T47D (cell line): ENCODE data around the gene EPAS1.
"Not testable (repeated sequence)": the region's sequence is repeated elsewhere in the genome, so short reads cannot be mapped to it uniquely, and the experiment has no call there.

ENCODE experiments used
- DNase-seq, 2 experiments: peaks; one replicate each; pipeline versions ENCODE4 v3.0.0 to v3.0.0-alpha.2; 2011 to 2012; ENCODE audit warnings: low read depth in 1 of 2, low spot score in 1 of 2
- JUND ChIP-seq: IDR thresholded peaks from 2 replicates; pipeline ENCODE4 v1.6.1; 2012; ENCODE audit warnings: low read depth
- in situ Hi-C: cut with HindIII; loops from 2 replicates; pipeline ENCODE4 v1.10.0; 2016; ENCODE audit warnings: low sequenced_read_pairs, low pct_unique_long_range_greater_than_20kb

EPAS1 gene

GRCh38 chr2:46385786-46386577 is 88.8 kb downstream of the EPAS1 start:
- no peak for DNase-seq
- in situ Hi-C loops: no loop called here
- TF ChIP-seq JUND: no peak

DNA sequence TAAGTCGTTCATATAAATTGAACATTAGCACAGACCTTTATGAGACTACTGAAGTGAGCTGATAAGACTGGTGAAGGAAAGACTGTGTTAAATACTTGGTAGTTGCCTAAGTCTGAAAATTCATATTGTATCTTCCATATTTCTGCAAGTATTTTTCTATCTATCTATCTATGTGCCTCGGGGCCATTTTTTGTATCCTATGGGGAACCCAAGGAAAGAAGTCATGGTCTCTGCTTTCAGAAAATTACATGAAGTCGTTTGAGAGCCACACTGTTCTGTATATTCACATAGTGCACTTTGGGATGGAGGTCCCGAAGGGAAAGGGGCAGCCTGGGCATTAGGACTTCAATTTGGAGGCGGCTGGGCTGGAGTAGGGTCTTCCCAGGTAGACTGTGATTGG is 89.6 kb downstream of the EPAS1 start:
- DNase-seq: no peak
- TF ChIP-seq JUND: no peak
- in situ Hi-C loops: no loop called here

DNA sequence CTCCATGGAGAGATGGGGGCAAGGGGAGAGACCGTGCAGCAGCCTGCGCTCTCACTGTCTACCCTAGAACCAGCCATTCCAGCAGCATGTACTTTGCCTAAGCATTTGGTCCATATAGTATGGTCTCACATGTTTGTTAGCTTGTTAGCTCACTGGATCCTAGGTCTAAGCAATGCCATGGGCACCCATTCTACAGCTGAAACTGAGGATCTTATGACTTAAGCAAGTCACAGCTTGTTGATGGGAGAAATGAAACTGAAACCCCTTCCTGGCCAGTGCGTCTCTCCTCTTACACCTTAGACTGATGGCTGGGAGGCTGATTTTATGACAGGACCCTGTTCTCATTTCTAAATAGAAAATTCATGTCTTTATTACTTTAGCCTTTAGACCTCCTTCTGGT is 90.1 kb downstream of the EPAS1 start:
- in situ Hi-C loops: no loop called here

GRCh38 chr2:46387886-46388515 is 90.8 kb downstream of the EPAS1 start:
- TF ChIP-seq JUND: no peak
- in situ Hi-C loops: no loop called here
- no peak for DNase-seq

More for the DNA sequence above, 90.1 kb downstream of the EPAS1 start:
- DNase-seq: no peak
- TF ChIP-seq JUND: no peak

DNA sequence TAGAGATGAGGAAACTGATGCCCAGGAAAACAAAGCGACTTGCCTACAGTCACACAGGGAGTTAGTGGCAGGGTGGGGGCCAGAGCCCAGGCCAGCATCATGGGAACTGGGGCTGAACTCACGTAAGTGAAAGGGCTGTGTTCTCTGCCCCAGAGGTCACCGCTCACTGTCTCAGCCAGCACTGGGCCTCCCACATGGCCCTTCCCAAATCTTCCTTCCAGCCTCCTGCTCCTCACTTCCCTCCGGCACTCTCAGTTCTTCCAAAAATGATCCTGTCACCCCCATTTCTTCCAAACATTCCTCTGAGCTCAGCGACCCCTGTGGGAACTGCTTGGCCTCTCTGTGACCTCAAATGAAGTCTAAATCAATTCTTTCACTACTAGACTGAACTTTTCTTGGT is 91.7 kb downstream of the EPAS1 start:
- TF ChIP-seq JUND: no peak
- no peak for DNase-seq
- in situ Hi-C loops: no loop called here

GRCh38 chr2:46389417-46389916 is 92.3 kb downstream of the EPAS1 start:
- DNase-seq: peak in 1 of 2 experiments; percentile 15
- in situ Hi-C loops: no loop called here
- TF ChIP-seq JUND: no peak

DNA sequence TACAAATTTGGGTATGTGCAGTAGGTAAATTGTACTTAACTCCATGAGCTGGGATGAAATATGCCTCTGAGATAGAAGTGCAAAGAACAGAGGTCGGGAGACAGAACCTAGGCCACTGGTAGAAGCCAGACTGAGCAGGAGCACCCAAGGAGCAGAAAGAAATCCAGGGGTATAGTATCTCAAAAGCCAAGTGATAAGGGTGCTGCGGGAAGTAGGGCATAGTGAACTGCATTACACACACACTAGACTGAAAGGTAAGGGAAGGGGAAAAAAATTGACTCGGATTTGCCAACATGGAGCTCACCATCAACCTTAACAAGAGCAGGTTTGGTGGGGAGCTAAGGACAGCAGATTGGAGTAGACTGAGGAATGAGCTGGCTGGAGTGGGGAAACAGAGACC is 92.8 kb downstream of the EPAS1 start:
- DNase-seq: no peak
- in situ Hi-C loops: no loop called here
- TF ChIP-seq JUND: no peak

- in situ Hi-C loops: no loop called here
- no peak for TF ChIP-seq JUND
- DNase-seq: no peak
Measured at GRCh38 chr2:46390901-46391395, 93.7 kb downstream of the EPAS1 start.

DNA sequence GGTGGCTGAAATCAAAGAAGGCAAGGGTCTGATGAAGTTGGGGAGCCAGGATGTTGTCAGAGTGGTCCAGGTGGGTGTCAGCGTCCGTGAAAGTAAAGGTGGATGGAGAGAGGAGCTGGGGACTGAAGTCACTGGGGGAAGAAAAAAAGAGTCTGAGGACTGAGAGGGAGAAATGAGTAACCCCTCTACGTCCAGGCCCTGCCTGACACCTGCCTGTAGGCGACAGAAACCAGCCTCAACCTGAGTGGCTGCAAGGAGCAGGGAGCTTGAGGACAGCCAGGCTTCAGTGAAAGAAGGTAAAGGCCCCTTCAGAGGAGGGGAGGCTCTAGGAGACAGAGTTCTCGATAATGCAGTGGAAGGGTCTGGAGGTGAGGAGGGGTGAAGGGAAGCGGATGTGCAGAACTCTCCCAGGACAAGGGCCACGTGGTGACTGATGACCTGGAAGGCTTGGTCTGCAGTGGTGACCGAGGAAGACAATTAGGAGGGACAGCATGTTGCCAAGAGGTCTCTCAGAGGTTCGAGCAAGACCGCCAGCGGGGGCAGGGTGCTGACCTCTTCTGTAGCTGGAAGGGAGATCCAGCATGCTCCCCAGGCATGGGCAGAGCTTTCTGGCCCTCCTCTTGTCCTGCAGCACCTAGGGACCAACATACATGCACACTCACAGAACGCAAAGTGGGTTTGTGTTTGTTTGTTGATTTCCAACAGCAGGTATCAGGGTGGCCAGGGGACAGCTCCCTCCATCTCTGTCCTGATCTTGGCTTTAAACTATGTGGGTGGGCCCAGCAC is 95.5 kb downstream of the EPAS1 start:
- DNase-seq: no peak
- no peak for TF ChIP-seq JUND
- in situ Hi-C loops: no loop called here

- no peak for DNase-seq
- in situ Hi-C loops: no loop called here
- no peak for TF ChIP-seq JUND
Measured at GRCh38 chr2:46393347-46393820, 96.2 kb downstream of the EPAS1 start.

GRCh38 chr2:46393865-46394264 is 96.7 kb downstream of the EPAS1 start:
- no peak for DNase-seq
- no peak for TF ChIP-seq JUND
- in situ Hi-C loops: no loop called here

GRCh38 chr2:46394649-46395510 is 97.7 kb downstream of the EPAS1 start:
- no peak for DNase-seq
- in situ Hi-C loops: no loop called here
- TF ChIP-seq JUND: no peak

- DNase-seq, in situ Hi-C loops: not testable (repeated sequence)
Measured at GRCh38 chr2:46395730-46396129, 98.5 kb downstream of the EPAS1 start.
